Sigmoid colon (tissue), 4 donors: ENCODE data around the gene RIMS4.

Source experiments
- POLR2A ChIP-seq, 2 donors: fragments of 450-650 bp; IDR thresholded peaks; one replicate each; pipeline ENCODE4 v1.6.1; 2016; ENCODE audit warnings: antibody characterized with exemption in 2 of 2, mild to moderate bottlenecking in 2 of 2, moderate library complexity in 2 of 2
- POLR2AphosphoS5 ChIP-seq, 4 donors: sonication (generic); formaldehyde crosslinking; IDR thresholded peaks; one replicate each; pipeline ENCODE4 v1.6.1; 2017; ENCODE audit warnings: antibody characterized with exemption in 4 of 4
- TF ChIP-seq, protein P1 (sequence below), 4 experiments: fragments of 450-650 bp in 3 of 4; fragments of 200-600 bp in 1 of 4; IDR thresholded peaks; one replicate each; pipeline ENCODE4 v1.5.1; 2016 to 2019; ENCODE audit warnings: antibody characterized with exemption in 4 of 4, mild to moderate bottlenecking in 3 of 4, moderate library complexity in 2 of 4

DNA sequence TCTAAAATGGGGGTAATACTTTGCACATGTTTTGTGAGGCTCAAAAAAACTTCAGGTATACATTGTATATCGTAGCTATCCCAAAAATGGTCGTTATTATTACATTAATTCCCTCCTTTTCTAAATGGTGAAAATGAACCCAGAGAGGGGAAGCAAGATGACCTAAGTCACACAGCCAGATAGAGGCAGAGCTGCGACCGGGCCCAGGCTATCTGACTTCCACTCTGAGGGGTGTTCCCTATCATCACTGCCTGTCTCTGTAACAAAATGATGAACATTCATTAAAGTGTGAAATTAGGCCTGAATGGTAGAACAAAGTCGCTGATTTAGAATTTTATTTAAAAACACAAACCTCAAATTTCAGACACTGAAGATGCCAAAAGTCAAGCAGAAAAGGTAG is 29.1 kb upstream of the RIMS4 start:
- TF ChIP-seq, protein P1, sequence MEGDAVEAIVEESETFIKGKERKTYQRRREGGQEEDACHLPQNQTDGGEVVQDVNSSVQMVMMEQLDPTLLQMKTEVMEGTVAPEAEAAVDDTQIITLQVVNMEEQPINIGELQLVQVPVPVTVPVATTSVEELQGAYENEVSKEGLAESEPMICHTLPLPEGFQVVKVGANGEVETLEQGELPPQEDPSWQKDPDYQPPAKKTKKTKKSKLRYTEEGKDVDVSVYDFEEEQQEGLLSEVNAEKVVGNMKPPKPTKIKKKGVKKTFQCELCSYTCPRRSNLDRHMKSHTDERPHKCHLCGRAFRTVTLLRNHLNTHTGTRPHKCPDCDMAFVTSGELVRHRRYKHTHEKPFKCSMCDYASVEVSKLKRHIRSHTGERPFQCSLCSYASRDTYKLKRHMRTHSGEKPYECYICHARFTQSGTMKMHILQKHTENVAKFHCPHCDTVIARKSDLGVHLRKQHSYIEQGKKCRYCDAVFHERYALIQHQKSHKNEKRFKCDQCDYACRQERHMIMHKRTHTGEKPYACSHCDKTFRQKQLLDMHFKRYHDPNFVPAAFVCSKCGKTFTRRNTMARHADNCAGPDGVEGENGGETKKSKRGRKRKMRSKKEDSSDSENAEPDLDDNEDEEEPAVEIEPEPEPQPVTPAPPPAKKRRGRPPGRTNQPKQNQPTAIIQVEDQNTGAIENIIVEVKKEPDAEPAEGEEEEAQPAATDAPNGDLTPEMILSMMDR (IDR thresholded peaks at IDR 0.05): no peak
- TF ChIP-seq POLR2AphosphoS5 (IDR thresholded peaks at IDR 0.05): no peak
- no peak for TF ChIP-seq POLR2A (IDR thresholded peaks at IDR 0.05)
